ENCODE results near the gene AARS2.
A peak's percentile ranks its signal among the peaks of the same experiment; 100 is the strongest.

DNA sequence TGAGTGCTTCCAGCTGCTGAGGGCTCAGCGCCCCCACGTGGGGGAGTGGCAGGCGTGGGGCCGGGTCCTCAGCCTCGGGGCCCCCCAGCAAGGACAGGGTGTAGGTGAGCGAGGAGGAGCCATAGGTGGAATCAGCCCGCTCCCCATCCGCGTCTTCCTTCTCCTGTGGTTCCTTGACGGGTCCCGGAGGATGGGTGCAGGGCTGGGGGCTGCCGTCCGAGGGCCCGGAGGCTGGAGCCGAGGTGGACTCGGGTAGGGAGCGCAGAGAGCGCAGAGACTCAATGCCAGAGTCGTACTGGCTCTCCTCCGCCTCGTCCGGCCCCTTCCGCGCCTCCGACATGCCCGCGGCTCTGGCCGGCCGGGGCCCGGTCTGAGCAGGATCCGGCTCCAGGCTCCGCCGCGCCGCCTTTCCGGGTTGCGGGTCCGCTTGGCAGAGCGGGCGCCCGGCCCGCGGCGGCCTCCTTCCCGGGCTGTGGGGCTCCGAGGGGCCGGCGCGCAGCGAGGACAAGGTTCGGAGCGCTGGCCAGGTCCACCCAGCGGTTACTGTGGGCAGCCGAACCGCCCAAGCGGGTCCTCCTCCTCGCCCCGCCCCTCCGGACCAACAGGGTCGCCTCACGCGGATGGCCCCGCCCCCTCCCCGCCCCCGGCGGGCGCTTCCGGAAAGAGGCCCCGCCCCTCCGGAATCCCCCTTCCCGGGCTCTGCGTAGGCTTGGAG lies 48.0 kb downstream of the AARS2 start, which contains the start of gene NFKBIE:
- TF ChIP-seq, protein P1, sequence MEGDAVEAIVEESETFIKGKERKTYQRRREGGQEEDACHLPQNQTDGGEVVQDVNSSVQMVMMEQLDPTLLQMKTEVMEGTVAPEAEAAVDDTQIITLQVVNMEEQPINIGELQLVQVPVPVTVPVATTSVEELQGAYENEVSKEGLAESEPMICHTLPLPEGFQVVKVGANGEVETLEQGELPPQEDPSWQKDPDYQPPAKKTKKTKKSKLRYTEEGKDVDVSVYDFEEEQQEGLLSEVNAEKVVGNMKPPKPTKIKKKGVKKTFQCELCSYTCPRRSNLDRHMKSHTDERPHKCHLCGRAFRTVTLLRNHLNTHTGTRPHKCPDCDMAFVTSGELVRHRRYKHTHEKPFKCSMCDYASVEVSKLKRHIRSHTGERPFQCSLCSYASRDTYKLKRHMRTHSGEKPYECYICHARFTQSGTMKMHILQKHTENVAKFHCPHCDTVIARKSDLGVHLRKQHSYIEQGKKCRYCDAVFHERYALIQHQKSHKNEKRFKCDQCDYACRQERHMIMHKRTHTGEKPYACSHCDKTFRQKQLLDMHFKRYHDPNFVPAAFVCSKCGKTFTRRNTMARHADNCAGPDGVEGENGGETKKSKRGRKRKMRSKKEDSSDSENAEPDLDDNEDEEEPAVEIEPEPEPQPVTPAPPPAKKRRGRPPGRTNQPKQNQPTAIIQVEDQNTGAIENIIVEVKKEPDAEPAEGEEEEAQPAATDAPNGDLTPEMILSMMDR (IDR thresholded peaks at IDR 0.05) = peak in 5 of 12 donors; percentile 17 to 40 (median 24)
- TF ChIP-seq POLR2A (IDR thresholded peaks at IDR 0.05) = peak; percentile 28 to 88
